HG03378 (cell line): Measurements from ENCODE around the gene ZBTB32.
"Not testable (repeated sequence)": the region's sequence is repeated elsewhere in the genome, so short reads cannot be mapped to it uniquely, and the experiment has no call there.

Source experiments
- ATAC-seq: cut with Tn5 transposase; IDR thresholded peaks from one replicate; pipeline ENCODE4 v1.9.1; 2021; ENCODE audit warnings: mild to moderate bottlenecking, moderate library complexity; ENCODE audit not compliant: unreplicated experiment

The ZBTB32 gene, protein sequence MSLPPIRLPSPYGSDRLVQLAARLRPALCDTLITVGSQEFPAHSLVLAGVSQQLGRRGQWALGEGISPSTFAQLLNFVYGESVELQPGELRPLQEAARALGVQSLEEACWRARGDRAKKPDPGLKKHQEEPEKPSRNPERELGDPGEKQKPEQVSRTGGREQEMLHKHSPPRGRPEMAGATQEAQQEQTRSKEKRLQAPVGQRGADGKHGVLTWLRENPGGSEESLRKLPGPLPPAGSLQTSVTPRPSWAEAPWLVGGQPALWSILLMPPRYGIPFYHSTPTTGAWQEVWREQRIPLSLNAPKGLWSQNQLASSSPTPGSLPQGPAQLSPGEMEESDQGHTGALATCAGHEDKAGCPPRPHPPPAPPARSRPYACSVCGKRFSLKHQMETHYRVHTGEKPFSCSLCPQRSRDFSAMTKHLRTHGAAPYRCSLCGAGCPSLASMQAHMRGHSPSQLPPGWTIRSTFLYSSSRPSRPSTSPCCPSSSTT

DNA sequence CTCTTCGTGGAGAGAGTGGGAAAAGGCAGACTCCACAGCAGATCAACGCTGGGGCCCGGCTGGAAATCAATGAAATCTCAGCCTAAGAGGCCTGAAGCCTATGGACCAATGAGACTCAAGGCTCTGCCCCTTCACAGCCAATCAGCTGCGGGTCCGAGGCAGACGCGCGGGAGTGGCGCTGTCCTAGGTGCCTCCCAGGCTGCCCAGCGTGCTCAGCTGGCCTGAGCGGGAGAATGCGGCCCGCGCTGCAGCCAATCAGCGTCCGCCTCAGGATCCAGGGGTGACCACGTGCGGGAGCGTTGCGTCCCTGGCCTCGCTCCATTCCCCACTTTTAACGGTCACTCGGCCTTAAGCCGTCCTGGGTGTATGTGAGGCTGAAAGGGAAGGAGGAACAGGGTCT, at the start of gene ZBTB32:
ZBTB32 (plus strand) TSS at position 341 of the 400 bp plus-strand sequence. CDS start 10,069 bp downstream, outside the sequence.
- no peak for ATAC-seq

DNA sequence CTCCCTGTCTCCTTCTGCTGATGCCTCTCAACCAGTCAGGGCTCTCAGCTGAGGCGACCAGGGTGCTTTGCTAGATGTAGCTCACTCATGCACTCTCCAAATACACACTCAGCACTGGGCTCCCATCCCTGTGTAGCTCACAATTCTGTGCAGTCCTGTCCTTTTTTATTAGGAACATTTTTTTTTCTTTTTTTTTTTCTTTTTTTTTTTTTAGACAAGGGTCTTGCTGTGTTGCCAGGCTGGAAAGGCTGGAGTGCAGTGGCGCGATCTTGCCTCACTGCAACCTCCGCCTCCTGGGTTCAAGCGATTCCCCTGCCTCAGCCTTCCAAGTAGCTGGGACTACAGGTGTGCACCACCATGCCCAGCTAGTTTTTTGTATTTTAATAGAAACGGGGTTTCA, 49.5 kb upstream of the ZBTB32 start:
- not testable (repeated sequence) for ATAC-seq

DNA sequence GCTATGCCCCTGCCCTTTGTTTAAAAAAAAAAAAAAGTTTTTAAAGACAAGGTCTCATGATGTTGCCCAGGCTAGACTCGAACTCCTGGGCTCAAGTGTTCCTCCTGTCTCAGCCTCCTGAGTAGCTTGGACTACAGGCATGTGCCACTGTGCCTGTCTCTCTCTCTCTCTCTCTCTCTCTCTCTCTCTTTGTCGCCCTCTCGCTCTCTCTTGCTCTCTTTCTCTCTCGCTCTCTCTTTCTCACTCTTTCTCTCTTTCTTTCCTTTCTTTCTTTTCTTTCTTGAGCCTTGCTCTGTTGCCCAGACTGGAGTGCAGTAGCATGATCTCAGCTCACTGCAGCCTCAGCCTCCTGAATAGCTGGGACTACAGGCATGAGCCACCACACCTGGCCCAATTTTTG, 48.8 kb upstream of the ZBTB32 start:
- no peak for ATAC-seq

DNA sequence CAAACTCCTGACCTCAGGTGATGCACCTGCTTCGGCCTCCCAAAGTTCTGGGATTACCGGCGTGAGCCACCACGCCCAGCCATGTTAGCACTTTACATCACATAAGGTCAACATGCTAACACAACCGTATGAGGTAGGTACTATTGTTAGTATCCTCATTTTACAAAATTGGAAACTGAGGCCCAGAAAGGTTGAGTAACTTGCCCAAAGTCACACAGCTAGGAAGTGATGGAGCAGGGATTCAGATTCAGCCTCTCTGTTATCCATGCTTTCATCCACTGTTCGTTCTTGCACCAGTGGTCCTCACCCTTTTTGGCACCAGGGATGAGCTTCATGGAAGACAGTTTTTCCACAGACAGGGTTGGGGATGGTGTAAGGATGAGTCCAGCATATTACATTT, 47.7 kb upstream of the ZBTB32 start:
- no peak for ATAC-seq

DNA sequence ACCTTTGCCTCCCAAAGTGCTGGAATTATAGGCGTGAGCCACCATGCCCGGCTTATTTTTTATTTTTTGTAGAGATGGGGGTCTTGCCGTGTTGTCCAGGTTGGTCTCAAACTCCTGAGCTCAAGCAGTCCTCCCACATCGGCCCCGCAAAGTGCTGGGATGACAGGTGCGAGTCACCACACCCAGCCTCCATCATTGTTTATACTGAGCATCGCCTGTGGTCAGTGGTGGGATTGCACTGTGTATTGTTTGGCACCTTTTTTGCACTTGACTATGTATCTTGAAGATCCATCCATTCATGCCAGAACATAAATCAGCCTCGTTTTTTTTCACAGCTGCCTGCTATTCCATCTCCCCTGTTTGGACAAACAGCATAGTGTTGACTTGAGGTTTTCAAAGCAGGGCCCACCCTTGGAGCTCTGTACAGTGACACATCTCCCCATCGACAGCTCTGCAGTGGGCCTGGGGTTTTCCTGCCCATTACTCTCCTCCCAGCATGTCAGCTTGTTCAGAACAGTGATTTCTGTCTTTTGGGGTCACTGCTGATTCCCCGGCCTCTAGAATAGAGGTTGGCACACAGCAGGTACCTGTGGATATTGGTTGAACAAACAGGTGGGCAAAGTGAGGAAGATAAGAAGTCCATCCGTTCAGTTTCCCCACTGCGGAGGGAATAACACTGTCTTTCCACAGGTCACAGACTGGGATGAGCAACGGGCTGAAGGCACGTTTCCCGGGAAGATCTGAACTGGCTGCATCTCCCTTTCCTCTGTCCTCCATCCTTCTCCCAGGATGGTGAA, 46.3 kb upstream of the ZBTB32 start:
- no peak for ATAC-seq

DNA sequence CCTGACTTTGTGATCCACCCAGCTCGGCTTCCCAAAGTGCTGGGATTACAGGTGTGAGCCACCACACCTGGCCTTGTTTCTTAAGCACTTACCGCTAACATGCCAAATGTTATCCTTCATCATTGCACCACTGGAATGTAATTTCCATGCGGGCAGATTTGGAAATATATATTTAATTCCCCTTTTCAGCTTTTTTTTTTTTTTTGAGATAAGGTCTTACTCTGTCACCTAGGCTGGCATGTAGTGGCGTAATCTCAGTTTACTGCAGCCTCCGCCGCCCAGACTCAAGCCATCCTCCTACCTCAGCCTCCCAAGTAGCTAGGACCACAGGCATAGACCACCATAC, 42.4 kb upstream of the ZBTB32 start:
- no peak for ATAC-seq

DNA sequence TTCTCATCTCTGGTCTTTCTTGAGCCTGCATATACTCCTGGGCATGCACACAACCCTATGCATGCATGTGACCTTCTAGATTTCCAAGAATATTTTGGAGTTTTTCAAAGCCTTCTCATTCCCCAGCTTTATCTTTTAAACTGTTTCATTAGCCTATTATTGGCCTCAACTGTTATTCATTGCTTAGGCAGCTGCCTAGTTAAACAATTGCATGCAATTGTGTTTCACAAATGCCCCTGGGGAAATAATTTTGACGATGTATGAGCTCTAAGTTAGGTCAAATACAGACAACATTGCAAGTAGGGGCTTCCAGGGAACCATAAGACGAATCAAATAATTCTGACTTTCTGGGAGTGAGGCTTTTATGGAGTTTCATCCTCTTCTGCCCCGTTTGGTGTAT, 40.4 kb upstream of the ZBTB32 start:
- ATAC-seq = no peak

DNA sequence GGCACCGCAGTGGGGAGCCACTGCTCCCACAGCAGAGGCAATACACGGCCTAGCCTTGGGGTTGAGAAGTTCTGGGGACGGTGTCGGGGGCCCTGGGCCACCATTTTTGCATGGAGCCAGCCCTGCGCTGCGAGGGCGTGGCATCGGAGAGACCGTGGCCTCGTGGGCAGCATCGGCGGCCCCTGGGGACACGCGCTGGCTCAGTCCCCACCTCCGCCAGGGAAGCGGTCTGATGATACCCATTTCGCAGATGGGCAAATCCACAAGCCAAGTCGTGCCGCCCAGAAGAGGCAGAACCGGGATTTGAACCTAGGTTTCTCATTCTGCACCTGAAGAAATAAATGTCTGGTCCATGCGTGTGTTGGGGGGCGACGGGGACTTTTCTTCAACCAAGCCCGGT, 39.2 kb upstream of the ZBTB32 start:
- ATAC-seq = no peak

DNA sequence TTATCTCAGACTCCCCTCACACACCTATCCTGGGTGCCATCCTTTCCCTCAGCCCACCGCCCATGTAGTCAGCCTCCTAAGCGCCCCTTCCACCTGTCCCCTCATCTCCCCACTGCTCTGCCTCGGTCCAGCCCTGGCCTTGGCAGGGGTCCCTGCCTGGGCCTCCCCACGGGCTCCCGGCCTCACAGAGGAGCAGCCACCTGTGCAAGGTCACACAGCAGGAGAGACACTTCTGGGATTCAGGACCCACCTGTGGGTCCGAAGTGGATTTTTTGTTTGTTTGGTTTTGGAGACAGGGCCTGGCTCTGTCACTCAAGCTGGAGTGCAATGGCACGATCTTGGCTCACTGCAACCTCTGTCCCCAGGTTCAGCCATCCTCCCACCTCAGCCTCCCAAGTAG, 38.8 kb upstream of the ZBTB32 start:
- no peak for ATAC-seq

DNA sequence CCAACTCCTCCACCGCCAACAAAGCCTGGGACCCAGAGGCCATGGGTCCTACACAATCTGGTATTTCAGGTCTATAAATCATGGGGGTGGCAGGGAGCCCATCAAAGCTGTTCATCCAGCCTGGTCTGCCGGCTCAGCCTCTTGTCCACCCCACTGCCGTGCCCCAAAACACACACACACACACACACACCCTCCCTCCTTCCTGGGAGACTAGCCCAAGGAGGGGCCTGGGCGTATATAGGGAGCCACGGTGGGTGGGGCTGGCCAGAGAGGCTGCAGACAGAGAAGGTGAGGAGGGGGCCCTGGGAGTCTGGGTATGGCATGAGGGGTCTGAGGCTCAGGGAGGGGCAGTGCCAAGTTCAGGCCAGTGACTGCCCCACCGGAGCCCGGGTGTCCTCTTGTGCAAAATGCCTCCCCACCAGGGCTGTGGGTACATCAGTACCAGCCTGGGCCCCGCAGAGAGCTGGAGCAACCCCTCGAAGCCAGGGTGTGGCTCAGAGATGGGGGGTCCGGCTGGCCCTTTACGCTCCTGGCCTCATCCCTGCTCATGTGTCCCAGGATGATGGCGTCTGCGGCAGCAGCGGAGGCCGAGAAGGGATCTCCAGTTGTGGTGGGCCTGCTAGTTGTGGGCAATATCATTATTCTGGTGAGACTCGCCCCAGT, 38.0 kb upstream of the ZBTB32 start, which contains the start of gene UPK1A:
UPK1A (plus strand) TSS at position 267 of the 663 bp plus-strand sequence; CDS start at position 563, 296 bp downstream.
- ATAC-seq = no peak

DNA sequence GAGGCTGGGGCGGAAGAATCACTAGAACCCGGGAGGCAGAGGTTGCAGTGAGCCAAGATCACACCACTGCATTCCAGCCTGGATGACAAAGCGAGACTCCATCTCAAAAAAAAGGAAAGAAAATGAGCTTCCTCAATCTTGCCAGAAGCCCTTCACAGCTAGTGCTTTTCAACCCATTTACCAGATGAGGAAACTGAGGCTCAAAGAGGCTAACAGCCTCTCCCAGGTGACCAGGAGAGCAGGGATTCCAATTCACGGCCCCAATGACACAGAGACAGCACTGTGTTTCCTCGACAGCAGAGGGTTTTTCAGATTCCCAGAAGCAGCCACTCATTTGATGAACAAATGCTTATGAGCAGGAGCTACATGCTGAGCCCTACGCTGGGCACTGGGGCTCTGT, 34.8 kb upstream of the ZBTB32 start:
- ATAC-seq = no peak

DNA sequence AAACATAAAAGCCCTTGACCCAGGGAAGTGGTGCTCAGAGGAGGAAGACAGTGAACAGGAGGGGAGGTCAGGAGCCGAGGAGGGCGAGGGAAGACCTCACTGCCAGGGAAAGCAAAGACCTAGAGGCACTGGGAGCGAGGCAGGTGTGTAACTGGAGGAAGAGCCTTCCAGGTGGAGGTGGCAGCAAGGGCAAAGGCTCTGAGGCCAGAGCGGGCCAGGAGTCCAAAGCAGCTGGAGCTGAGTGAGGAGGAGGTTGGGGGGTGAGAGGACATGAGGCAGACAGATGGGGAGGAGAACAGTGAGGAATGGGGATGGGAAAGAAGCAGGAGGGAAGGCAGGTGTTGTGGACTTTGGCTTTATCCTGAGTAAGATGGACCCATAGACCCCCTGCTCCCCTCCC, 34.4 kb upstream of the ZBTB32 start:
- ATAC-seq = no peak

DNA sequence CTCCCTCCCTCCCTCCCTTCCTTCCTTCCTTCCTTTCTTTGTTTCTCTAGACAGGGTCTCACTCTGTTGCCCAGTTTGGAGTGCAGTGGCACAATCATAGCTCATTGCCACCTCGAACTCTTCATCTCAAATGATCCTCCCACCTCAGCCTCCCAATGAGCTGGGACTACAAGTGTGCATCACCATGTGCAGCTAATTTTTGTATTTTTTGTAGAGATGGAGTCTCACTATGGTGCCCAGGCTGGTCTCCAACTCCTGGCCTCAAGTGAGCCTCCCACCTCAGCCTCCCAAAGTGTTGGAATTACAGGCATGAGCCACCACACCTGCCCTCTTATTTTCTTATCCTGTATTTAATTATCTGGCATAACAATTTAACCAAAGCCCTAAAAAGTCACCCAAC, 33.7 kb upstream of the ZBTB32 start:
- no peak for ATAC-seq

DNA sequence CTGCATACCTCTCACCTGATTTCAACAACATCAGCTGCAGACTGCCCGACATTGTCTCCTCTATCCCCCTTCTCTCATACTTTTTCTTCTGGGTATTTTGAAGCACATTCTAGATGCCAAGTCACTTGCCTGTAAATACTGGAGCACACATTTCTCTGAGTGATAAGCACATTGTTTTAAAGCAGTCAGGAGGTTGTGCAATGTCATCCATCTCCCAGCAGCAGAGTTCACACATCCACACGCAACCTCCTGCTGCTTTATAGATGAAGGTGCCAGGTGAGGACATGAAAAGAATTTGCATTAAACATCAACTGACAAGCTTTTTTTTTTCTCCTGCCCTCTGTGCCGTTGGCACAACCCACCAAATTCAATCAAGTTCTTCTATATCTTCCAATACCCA, 32.5 kb upstream of the ZBTB32 start:
- ATAC-seq = no peak

DNA sequence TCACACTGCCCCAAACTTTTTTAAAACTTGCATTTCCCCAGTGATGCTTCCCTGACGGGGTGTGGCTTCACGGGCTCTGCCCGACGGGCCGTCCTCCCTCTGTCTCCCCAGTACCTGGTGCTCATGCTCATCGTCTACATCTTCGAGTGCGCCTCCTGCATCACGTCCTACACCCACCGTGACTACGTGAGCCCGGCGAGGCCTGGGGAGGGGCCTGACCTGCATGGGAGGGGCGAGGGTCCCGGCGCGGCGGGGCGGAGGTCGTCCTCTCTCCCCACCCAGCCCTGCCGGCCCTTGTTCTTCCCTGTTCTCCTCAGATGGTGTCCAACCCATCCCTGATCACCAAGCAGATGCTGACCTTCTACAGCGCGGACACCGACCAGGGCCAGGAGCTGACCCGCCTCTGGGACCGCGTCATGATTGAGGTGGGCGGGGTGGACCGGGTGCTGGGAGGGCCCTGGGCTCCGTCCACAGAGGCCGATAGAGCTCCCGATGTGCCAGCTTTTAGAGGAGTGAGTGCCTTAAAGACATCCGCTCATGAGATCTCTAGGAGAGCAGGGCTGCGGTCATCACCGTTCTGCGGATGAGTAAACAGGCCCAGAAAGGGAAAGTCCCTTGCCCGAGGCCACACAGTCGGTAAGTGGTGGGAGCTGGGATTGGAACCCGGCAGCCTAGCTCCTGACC, 31.1 kb upstream of the ZBTB32 start:
- no peak for ATAC-seq

DNA sequence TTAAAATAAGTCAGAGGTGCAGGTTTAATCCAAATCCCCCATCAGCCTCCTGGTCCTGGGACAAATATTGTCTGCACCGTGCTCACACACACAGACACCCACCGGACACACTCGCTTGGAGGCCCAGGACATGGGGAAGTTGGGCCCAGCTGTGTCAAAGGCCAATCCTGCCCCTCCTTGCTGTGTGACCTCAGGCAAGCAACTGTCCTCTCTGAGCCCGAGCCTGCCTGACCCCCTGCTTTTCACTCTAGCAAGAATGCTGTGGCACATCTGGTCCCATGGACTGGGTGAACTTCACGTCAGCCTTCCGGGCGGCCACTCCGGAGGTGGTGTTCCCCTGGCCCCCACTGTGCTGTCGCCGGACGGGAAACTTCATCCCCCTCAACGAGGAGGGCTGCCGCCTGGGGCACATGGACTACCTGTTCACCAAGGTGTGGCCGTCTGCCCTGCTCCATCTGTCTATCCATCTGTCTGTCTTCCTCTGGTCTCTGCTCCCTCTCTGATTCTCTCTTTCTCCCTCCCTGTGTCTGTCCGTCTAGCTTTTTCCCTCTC, 28.7 kb upstream of the ZBTB32 start:
- ATAC-seq = no peak

DNA sequence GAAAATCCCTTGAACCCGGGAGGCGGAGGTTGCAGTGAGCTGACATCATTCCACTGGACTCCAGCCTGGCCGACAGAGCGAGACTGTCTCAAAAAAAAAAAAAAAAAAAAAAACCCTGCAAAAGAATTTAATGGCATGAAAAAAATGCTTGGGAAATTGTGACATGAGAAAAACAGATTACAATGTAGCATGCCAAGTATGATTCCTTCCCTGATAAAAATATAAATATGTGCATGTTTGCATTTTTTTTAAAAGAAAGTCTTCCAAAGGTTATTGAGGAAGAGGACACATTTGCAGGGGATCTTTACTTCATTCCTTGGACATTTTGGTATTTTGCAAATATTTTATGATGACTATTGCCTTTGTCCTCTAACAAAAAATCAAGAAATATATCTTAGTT, 14.5 kb upstream of the ZBTB32 start:
- ATAC-seq = no peak

DNA sequence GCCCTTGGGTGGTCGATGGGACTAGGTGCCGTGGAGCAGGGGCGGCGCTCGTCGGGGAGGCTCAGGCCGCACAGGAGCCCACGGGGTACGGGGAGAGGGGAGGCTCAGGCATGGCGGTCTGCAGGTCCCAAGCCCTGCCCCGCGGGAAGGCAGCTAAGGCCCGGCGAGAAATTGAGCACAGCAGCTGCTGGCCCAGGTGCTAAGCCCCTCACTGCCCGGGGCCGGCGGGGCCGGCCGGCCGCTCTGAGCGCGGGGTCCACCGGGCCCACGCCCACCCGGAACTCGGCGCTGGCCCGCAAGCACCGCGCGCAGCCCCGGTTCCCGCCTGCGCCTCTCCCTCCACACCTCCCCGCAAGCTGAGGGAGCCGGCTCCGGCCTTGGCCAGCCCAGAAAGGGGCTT, 13.3 kb upstream of the ZBTB32 start:
- not testable (repeated sequence) for ATAC-seq

DNA sequence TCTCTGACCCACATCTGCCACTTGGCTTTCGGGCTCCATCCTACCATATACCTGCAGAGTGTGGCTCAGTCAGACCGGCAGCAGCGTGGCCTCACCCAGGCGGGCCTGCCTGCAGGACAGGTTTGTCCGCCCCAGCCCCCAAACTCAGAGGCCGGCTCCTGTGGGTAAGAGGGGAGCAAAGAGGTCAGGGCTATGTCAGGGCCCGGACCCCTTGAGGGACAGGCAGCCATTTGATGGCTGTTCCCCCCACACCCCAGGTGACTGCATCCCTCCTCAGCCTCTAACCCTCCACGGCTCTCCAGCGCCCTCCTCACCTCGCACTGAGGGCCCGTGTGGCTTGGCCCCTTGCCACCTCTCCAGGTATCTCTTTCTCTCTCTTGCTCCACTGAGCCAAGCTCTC, 12.3 kb upstream of the ZBTB32 start:
- no peak for ATAC-seq

DNA sequence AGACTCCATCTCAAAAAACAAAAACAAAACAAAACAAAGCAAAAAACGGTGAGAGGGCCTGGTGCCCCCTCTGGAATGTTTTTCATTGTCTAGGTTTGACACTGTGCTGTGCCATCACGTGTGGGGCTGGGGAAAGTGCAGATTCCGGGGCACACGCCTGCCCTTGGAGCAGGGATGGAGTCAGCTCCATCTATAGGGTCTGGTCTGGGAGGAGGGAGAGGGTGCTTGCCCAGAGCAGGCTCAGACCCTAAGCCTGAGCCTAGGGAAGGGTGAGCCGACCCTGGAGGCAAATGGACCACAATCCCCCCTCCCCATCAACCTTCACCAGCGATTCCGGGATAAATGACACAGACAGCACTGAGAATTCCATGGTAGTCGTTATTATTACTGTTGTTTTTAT, 10.9 kb upstream of the ZBTB32 start:
- no peak for ATAC-seq
